Nephron progenitor cell (in vitro differentiated cells): ENCODE data around the gene ZNF19.

Experiments used
- DNase-seq: peaks from one replicate; pipeline ENCODE4 v3.0.0; 2021
- H3K27ac Mint-ChIP-seq: 2 replicates; pipeline ENCODE4 v1.8.0; 2021; ENCODE audit warnings: mild to moderate bottlenecking, moderate library complexity, mixed read lengths
- H3K27me3 Mint-ChIP-seq: 2 replicates; pipeline ENCODE4 v1.8.0; 2021; ENCODE audit warnings: mild to moderate bottlenecking, low read depth, mixed read lengths; ENCODE audit not compliant: poor library complexity
- H3K36me3 Mint-ChIP-seq: 2 replicates; pipeline ENCODE4 v1.8.0; 2021; ENCODE audit warnings: low read depth, mixed read lengths
- H3K4me1 Mint-ChIP-seq: 2 replicates; pipeline ENCODE4 v1.8.0; 2021; ENCODE audit warnings: mixed read lengths
- H3K4me3 Mint-ChIP-seq: 2 replicates; pipeline ENCODE4 v1.8.0; 2021; ENCODE audit warnings: mild to moderate bottlenecking, moderate library complexity, mixed read lengths
- H3K9me3 Mint-ChIP-seq: 2 replicates; pipeline ENCODE4 v1.8.0; 2021; ENCODE audit warnings: mild to moderate bottlenecking, moderate library complexity, mixed read lengths
- TF ChIP-seq, protein P1 (sequence below): fragments of 200-600 bp; sonication (generic); IDR thresholded peaks from 2 replicates; pipeline ENCODE4 v1.5.0; 2021; ENCODE audit warnings: antibody characterized with exemption

Gene ZNF19

GRCh38 chr16:71426880-71427615, 62.1 kb downstream of the ZNF19 start:
- no peaks in the 10 kb centered on the region for H3K36me3 Mint-ChIP-seq
- peaks cover 78% of the 10 kb centered on the region for H3K27me3 Mint-ChIP-seq
- H3K9me3 Mint-ChIP-seq, result peaks cover 15% of the 10 kb centered on the region
- peak overlapping the region; percentile 82 for H3K4me3 Mint-ChIP-seq
- H3K4me1 Mint-ChIP-seq, result no peaks in the 10 kb centered on the region
- no peak overlapping the region for H3K27ac Mint-ChIP-seq
- no peak for DNase-seq
- TF ChIP-seq, protein P1, sequence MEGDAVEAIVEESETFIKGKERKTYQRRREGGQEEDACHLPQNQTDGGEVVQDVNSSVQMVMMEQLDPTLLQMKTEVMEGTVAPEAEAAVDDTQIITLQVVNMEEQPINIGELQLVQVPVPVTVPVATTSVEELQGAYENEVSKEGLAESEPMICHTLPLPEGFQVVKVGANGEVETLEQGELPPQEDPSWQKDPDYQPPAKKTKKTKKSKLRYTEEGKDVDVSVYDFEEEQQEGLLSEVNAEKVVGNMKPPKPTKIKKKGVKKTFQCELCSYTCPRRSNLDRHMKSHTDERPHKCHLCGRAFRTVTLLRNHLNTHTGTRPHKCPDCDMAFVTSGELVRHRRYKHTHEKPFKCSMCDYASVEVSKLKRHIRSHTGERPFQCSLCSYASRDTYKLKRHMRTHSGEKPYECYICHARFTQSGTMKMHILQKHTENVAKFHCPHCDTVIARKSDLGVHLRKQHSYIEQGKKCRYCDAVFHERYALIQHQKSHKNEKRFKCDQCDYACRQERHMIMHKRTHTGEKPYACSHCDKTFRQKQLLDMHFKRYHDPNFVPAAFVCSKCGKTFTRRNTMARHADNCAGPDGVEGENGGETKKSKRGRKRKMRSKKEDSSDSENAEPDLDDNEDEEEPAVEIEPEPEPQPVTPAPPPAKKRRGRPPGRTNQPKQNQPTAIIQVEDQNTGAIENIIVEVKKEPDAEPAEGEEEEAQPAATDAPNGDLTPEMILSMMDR, result no peak

DNA sequence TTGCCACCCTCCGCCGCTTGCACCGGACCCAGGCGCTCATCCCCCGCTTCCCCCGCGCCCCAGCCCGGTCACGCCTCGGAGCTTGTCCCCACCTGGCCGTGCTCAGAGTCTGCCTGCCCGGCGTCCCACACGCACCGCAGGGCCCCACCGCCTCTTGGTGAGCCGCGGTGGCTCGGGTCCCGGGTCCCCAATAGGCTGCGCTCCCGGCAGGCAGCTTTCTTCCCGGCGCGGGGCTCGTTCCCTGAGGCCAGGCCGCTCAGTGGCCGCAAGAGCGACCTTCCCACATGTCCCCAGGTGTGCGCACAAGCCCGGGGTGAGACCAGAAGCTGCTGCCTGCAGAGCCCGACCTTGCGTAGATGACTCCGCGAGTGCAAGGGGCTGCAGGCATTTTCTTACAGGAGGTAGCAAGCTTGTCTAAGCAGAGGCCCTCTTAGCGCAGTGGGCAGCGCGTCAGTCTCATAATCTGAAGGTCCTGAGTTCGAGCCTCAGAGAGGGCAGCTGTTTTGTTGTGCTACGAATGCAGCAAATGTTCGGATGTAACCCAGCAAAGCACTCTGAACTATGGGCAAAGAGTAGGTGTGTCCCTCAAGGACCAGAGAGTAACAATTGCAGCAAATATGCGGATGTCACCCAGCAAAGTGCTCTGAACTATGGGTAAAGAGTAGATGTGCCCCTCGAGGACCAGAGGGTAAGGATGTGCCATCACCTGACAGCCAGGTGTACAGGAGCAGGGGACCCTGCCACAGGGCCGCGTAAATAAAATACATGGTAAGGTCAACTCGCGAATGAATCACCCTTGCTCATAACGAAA, 62.9 kb downstream of the ZNF19 start:
- Mint-ChIP-seq H3K4me1 (no peaks in the 10 kb centered on the region), H3K4me3 (peak overlapping the region; percentile 82), H3K27me3 (peaks cover 78% of the 10 kb centered on the region)

GRCh38 chr16:71425746-71426068, 63.4 kb downstream of the ZNF19 start:
- DNase-seq, result no peak
- no peaks in the 10 kb centered on the region for H3K36me3 Mint-ChIP-seq
- peaks cover 73% of the 10 kb centered on the region for H3K27me3 Mint-ChIP-seq
- TF ChIP-seq, protein P1, result no peak
- H3K4me3 Mint-ChIP-seq, result peak overlapping the region; percentile 82
- peaks cover 15% of the 10 kb centered on the region for H3K9me3 Mint-ChIP-seq
- no peaks in the 10 kb centered on the region for H3K4me1 Mint-ChIP-seq
- H3K27ac Mint-ChIP-seq, result no peak overlapping the region

More for the DNA sequence above, 62.9 kb downstream of the ZNF19 start:
- H3K27ac Mint-ChIP-seq, result no peak overlapping the region
- TF ChIP-seq, protein P1, result no peak
- DNase-seq, result peak; percentile 88
- no peaks in the 10 kb centered on the region for H3K36me3 Mint-ChIP-seq
- H3K9me3 Mint-ChIP-seq, result peaks cover 15% of the 10 kb centered on the region

DNA sequence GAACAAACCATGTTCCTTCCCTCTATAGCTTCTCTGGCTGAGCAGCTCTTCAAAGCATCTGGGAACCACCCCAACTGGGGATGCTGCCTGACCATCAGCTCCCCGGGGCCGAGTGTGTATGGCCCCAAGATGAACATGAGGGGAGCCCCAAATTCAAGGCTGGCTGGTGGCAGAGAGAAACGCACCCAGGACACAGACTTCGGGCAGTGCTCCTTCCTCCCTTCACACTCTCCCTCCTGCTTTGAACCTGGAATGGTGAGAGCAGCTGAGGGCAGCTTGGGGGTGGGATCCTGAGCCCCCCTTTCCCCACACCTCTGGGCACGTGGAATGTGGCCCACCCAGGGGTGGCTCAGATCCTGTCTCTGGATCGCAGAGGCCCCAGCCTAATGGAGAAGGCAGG, 64.5 kb downstream of the ZNF19 start:
- DNase-seq, result no peak
- TF ChIP-seq, protein P1, result no peak
- no peaks in the 10 kb centered on the region for H3K4me1 Mint-ChIP-seq
- no peak overlapping the region for H3K27ac Mint-ChIP-seq
- peak overlapping the region; percentile 82 for H3K4me3 Mint-ChIP-seq
- H3K36me3 Mint-ChIP-seq, result no peaks in the 10 kb centered on the region
- peaks cover 62% of the 10 kb centered on the region for H3K27me3 Mint-ChIP-seq
- peaks cover 15% of the 10 kb centered on the region for H3K9me3 Mint-ChIP-seq

GRCh38 chr16:71423865-71424264, 65.3 kb downstream of the ZNF19 start:
- H3K27me3 Mint-ChIP-seq, result peaks cover 60% of the 10 kb centered on the region
- H3K36me3 Mint-ChIP-seq, result no peaks in the 10 kb centered on the region
- H3K27ac Mint-ChIP-seq, result no peak overlapping the region
- TF ChIP-seq, protein P1, result no peak
- peaks cover 13% of the 10 kb centered on the region for H3K9me3 Mint-ChIP-seq
- DNase-seq, result no peak
- H3K4me1 Mint-ChIP-seq, result no peaks in the 10 kb centered on the region
- no peak overlapping the region for H3K4me3 Mint-ChIP-seq
